ENCODE measurements around the gene INAFM2.

The INAFM2 gene

DNA sequence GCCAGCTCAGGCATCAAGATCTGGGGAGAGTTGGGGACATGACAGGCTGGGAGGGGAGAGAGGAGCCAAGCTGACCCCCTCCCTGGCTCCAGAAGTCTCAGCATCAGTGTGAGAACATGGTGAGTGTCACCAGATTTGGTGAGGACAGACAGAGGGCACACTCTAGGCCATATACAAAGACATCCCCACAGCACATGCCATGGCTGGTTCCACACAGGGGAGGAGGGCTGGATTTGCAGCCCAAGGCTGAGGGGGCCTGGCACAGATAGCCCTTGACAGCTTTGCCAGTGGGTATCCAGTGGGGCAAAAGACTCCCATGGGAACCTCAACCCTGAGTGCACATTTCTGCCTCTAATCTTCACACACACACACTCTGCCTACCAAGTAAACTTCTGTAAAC is 30.5 kb upstream of the INAFM2 start:
- TF ChIP-seq, protein P1, sequence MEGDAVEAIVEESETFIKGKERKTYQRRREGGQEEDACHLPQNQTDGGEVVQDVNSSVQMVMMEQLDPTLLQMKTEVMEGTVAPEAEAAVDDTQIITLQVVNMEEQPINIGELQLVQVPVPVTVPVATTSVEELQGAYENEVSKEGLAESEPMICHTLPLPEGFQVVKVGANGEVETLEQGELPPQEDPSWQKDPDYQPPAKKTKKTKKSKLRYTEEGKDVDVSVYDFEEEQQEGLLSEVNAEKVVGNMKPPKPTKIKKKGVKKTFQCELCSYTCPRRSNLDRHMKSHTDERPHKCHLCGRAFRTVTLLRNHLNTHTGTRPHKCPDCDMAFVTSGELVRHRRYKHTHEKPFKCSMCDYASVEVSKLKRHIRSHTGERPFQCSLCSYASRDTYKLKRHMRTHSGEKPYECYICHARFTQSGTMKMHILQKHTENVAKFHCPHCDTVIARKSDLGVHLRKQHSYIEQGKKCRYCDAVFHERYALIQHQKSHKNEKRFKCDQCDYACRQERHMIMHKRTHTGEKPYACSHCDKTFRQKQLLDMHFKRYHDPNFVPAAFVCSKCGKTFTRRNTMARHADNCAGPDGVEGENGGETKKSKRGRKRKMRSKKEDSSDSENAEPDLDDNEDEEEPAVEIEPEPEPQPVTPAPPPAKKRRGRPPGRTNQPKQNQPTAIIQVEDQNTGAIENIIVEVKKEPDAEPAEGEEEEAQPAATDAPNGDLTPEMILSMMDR (conservative IDR thresholded peaks at IDR 0.05; ENCODE audit: control insufficient read depth, insufficient read depth, low read depth, low read length), result no peak
- DNase-seq (ENCODE audit: low read depth), result no peak
- H3K4me3 ChIP-seq (ENCODE audit: control insufficient read depth, low read depth, low read length), result no peak overlapping the region

DNA sequence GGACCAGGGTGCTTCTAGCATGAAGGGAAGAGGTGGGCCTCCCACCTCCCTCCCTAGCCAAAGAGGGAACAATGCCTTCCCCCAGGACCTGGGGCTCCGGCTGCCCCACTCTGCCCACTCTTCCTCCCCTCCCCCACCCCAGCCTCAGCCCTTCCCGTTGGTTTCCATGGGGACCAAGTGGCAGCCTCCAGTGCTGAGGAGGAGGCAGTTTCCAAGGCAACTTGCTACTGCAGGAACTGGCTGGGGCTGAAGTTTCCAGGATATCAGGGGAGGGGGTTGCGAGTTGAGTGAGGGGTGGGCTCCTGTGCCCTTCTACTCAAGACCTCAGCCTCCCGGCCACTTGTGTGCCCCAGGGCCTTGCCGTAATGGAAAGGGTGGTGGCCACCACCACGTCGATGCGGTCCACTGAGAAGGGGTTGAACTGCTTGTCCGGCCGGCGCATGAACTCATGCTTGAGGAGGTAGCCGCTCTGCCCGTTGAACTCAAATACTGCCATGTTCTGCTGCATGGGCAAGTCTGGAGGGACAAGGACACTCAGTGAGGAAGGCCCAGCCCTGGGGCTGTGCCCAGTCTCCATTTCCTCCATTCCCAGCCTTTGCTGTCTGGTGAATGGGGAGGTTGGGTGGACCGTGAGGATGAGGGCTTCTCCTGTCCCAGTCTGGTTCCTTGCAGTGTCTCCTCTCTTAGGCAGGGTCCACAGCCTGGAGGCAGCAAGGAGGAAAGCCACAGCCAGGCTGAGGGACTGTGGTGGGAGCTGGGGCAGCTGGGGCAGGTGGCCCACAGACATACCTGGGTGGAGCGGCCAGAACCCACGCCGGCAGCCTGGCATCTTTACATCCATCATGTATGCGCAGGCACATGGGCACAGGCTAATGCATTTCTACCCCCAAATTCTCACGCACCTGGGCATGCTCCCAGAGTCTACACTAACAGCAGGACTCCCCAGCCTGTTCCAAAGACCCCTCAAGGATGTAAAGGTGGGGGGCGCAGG is 29.3 kb upstream of the INAFM2 start:
- DNase-seq (ENCODE audit: low read depth), result no peak
- TF ChIP-seq, protein P1 (conservative IDR thresholded peaks at IDR 0.05; ENCODE audit: control insufficient read depth, insufficient read depth, low read depth, low read length), result no peak
- H3K4me3 ChIP-seq (ENCODE audit: control insufficient read depth, low read depth, low read length), result no peak overlapping the region

GRCh38 chr15:40295297-40295696 is 28.2 kb upstream of the INAFM2 start:
- no peak overlapping the region for H3K4me3 ChIP-seq (ENCODE audit: control insufficient read depth, low read depth, low read length)
- TF ChIP-seq, protein P1 (conservative IDR thresholded peaks at IDR 0.05; ENCODE audit: control insufficient read depth, insufficient read depth, low read depth, low read length), result no peak
- no peak for DNase-seq (ENCODE audit: low read depth)

- TF ChIP-seq, protein P1 (conservative IDR thresholded peaks at IDR 0.05; ENCODE audit: control insufficient read depth, insufficient read depth, low read depth, low read length), result no peak
- no peak for DNase-seq (ENCODE audit: low read depth)
- H3K4me3 ChIP-seq (ENCODE audit: control insufficient read depth, low read depth, low read length), result no peak overlapping the region
Measured at GRCh38 chr15:40295877-40296560, 27.5 kb upstream of the INAFM2 start.

DNA sequence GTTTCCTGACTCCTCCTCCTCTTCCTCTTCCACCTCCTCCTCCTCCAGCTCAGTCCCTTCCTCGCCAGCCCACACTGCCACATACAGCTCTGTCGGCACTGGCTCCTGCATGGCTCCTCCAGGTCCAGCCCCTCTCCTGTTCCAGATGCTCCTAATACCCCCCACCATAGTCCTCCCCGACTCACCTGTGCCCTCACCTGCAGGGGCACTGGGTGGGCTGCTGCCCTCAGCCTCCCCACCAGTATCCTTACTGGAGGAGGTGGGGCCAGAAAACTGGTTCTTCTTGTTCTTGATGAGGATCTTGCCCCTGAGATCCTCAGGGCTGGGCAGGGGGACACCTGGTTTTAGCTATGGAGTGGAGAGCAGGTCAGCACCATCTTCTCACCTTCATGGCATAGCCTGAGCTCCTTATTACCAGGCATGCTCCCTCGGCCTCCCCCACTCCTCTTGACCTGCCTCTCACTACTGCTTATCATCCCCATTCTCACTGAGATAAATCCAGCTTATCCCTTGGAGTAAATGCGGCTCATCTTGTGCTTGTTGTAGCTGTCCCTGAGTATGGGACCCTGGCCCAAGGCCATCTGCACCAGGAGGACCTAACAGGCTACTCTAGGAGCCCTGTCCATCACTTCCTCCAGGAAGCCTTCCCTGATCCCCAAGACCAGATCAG is 26.8 kb upstream of the INAFM2 start:
- no peak for DNase-seq (ENCODE audit: low read depth)
- TF ChIP-seq, protein P1 (conservative IDR thresholded peaks at IDR 0.05; ENCODE audit: control insufficient read depth, insufficient read depth, low read depth, low read length), result no peak
- no peak overlapping the region for H3K4me3 ChIP-seq (ENCODE audit: control insufficient read depth, low read depth, low read length)

DNA sequence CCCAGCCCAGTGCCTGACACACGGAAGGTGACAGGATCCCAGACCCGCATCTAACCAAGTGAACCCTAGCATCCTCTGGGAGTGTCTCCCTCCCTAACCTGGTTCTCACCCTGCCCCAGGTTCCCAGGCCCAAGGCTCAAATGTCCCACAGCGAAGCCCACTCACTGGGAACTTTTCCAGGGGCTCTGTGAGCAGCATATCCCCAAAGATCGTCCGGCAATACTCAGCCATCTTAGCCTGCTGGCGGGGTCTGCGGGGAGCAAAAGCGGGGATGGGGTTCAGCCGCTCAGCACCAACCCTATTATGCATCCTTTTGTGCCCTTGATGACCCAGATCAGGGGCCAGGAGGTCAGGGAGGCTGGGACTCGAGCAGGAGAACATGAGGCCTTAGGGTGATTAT is 26.1 kb upstream of the INAFM2 start:
- no peak overlapping the region for H3K4me3 ChIP-seq (ENCODE audit: control insufficient read depth, low read depth, low read length)
- TF ChIP-seq, protein P1 (conservative IDR thresholded peaks at IDR 0.05; ENCODE audit: control insufficient read depth, insufficient read depth, low read depth, low read length), result no peak
- DNase-seq (ENCODE audit: low read depth), result no peak
